Chondrocyte (in vitro differentiated cells): ENCODE results near the gene GRB10. TPM values are rescaled to one million over a fixed set of nuclear protein-coding genes. Genes with fewer than 3 reads are reported as not detected.

Experiments used
- DNase-seq: peaks from one replicate; pipeline ENCODE4 v3.0.0; 2021; ENCODE audit warnings: mixed read lengths, low spot score
- H3K27ac Mint-ChIP-seq: one replicate; pipeline ENCODE4 v1.8.0; 2021; ENCODE audit warnings: mild to moderate bottlenecking, moderate library complexity, mixed read lengths; ENCODE audit not compliant: unreplicated experiment
- H3K27me3 Mint-ChIP-seq: 2 replicates; pipeline ENCODE4 v1.8.0; 2021; ENCODE audit warnings: low read depth, mixed read lengths
- H3K36me3 Mint-ChIP-seq: 2 replicates; pipeline ENCODE4 v1.8.0; 2021; ENCODE audit warnings: low read depth, mixed read lengths
- H3K4me1 Mint-ChIP-seq: 2 replicates; pipeline ENCODE4 v1.8.0; 2021; ENCODE audit warnings: low read depth, mild to moderate bottlenecking, mixed read lengths
- H3K4me3 Mint-ChIP-seq: one replicate; pipeline ENCODE4 v1.8.0; 2021; ENCODE audit warnings: mild to moderate bottlenecking, moderate library complexity, mixed read lengths; ENCODE audit not compliant: unreplicated experiment
- H3K9me3 Mint-ChIP-seq: 2 replicates; pipeline ENCODE4 v1.8.0; 2021; ENCODE audit warnings: low read depth, mixed read lengths
- total RNA-seq: library from RNA; stranded (reverse); gene quantifications from 3 replicates; pipeline ENCODE4 v1.2.1, GENCODE V29; 2021
- TF ChIP-seq, protein P1 (sequence below): fragments of 200-600 bp; sonication (generic); IDR thresholded peaks from 2 replicates; pipeline ENCODE4 v1.5.0; 2021; ENCODE audit warnings: antibody characterized with exemption, mild to moderate bottlenecking, moderate library complexity

The GRB10 gene
- total RNA-seq, 1 donor from 2014 or later, result 73.7 TPM

DNA sequence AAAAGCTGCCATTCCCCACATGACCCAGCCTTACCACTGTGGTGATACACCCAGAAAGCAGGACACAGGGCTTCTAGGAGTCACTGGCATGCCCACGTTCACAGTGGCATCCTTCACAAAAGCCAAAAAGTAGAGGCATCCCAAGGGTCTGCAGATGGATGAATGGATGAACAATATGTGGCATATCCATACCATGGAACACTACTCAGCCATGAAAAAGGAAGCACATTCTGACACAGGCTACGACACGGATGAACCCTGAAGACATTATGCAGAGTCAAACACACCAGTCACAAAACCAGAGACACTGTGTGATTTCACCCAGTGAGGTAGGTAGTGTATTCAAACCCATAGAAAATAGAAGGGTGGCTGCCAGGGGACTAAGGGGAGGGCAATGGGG is 112.8 kb downstream of the GRB10 start:
- H3K27ac Mint-ChIP-seq, result no peak overlapping the region

DNA sequence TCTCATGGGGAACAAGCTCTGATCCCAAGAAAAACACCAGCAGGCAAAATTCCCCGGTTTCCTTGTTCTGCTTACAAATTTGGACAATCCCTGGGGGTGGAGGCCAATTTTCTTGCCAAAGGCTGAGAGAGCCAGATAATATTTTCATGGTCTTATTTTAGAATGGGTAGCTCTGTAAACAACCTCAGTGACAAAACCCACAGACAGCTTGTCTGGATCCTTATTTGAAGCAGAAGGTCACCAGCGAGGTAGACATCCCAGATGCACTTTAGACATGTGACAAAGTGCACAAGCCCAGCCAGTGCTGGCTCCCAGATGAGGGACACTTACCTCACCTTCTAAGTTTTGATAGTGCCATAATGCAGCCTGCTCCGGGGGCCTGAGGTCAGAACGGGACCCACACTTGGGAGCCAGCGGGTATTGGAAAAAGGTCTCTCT is 114.9 kb downstream of the GRB10 start:
- DNase-seq, result no peak
- no peaks in the 10 kb centered on the region for H3K9me3 Mint-ChIP-seq
- no peaks in the 10 kb centered on the region for H3K27me3 Mint-ChIP-seq
- no peak overlapping the region for H3K4me3 Mint-ChIP-seq
- H3K4me1 Mint-ChIP-seq, result peaks cover 63% of the 10 kb centered on the region
- TF ChIP-seq, protein P1, sequence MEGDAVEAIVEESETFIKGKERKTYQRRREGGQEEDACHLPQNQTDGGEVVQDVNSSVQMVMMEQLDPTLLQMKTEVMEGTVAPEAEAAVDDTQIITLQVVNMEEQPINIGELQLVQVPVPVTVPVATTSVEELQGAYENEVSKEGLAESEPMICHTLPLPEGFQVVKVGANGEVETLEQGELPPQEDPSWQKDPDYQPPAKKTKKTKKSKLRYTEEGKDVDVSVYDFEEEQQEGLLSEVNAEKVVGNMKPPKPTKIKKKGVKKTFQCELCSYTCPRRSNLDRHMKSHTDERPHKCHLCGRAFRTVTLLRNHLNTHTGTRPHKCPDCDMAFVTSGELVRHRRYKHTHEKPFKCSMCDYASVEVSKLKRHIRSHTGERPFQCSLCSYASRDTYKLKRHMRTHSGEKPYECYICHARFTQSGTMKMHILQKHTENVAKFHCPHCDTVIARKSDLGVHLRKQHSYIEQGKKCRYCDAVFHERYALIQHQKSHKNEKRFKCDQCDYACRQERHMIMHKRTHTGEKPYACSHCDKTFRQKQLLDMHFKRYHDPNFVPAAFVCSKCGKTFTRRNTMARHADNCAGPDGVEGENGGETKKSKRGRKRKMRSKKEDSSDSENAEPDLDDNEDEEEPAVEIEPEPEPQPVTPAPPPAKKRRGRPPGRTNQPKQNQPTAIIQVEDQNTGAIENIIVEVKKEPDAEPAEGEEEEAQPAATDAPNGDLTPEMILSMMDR, result no peak
- peaks cover 20% of the 10 kb centered on the region for H3K36me3 Mint-ChIP-seq
- H3K27ac Mint-ChIP-seq, result peak overlapping the region; percentile 93

More for the DNA sequence above, 112.8 kb downstream of the GRB10 start:
- no peaks in the 10 kb centered on the region for H3K27me3 Mint-ChIP-seq
- H3K4me1 Mint-ChIP-seq, result peaks cover 51% of the 10 kb centered on the region
- DNase-seq, result no peak
- TF ChIP-seq, protein P1, result no peak
- no peaks in the 10 kb centered on the region for H3K9me3 Mint-ChIP-seq
- peaks cover 25% of the 10 kb centered on the region for H3K36me3 Mint-ChIP-seq
- H3K4me3 Mint-ChIP-seq, result no peak overlapping the region

DNA sequence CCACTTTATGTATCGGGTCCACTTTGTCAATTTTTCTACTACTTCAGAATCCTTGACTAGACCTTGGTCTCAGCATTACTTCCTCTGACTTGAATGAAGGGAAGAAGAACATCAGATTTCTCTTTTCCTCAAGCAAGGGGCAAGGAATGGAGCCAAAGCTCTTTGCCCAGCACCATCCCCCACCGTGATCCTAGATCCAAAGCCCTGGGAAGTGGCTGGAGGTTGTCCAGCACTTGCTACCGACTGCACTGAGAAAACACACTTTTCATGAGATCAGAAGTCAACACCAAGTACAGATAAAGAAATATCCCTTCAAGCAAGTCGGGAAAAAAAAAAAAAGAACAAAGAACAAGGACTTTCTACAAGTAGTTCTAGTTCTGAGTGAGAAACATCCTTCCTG is 115.4 kb downstream of the GRB10 start:
- H3K4me1 Mint-ChIP-seq, result peaks cover 67% of the 10 kb centered on the region
- TF ChIP-seq, protein P1, result no peak
- H3K4me3 Mint-ChIP-seq, result no peak overlapping the region
- no peak for DNase-seq
- H3K27ac Mint-ChIP-seq, result peak overlapping the region; percentile 93
- H3K9me3 Mint-ChIP-seq, result no peaks in the 10 kb centered on the region
- peaks cover 20% of the 10 kb centered on the region for H3K36me3 Mint-ChIP-seq
- H3K27me3 Mint-ChIP-seq, result no peaks in the 10 kb centered on the region

DNA sequence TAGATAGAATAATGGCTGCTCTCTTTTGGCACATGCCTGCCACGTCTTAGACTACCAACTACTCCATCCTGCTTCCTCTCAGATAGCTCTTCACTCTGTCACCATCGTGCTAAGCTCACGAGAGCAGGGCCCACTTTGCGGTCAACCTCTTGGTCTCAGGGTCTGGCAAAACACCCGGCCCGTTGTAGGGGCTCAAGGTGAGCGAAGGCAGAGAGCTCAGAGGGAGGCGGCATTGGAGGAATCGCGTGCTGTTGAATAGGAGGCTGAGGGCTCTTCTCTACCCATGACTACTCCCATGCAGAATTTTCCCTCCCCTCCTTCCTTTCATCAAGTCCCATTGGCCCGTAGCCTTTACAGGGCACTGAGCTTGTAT is 116.6 kb downstream of the GRB10 start:
- TF ChIP-seq, protein P1, result no peak
- DNase-seq, result no peak
- Mint-ChIP-seq H3K9me3 (no peaks in the 10 kb centered on the region), H3K4me1 (peaks cover 69% of the 10 kb centered on the region), H3K36me3 (peaks cover 20% of the 10 kb centered on the region), H3K4me3 (no peak overlapping the region), H3K27ac (peak overlapping the region; percentile 46), H3K27me3 (no peaks in the 10 kb centered on the region)

DNA sequence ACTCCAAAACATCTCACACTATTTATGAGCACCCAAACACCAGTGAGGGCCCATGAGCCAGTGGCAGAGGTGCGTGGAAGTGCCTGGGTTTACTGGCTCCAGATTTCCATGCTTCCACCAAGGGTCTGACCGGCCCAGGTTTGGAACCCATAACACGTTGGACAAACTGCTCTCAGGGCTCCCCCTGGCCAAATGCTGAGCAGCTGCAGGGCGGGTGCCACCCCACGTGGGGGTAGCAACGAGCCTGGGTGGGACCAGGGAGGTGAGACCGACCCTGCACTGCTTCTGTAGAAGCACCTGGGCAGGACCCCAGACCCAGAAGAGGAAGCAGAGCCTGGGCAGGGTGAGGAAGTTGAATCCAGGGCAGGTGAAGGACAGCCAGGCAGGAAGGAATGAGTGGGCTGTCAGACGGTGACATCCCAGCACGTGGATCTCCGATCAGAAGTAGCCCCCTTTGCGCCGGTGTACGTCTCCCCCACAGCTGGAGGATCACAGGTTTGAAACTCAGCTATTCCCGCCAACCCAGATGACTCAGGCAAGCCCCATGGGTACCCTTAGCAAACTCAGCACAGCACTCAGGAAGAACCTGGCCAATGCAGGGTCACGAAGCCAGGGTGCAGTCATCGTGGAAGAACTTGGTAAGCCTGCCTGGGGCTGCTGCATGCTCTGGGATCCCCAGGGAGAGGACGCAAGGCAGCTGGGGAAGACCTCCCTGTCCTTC is 117.1 kb downstream of the GRB10 start:
- no peak for DNase-seq
- Mint-ChIP-seq H3K4me3 (no peak overlapping the region), H3K27ac (peak overlapping the region; percentile 45), H3K4me1 (peaks cover 64% of the 10 kb centered on the region), H3K27me3 (no peaks in the 10 kb centered on the region), H3K9me3 (no peaks in the 10 kb centered on the region), H3K36me3 (peaks cover 20% of the 10 kb centered on the region)
- TF ChIP-seq, protein P1, result peak; percentile 8
